ENCODE data around the gene HBG2. TPM values are rescaled to one million over a fixed set of nuclear protein-coding genes. Genes with fewer than 3 reads are reported as not detected.

The HBG2 gene
- total RNA-seq, 1 donor = 3.9 TPM

DNA sequence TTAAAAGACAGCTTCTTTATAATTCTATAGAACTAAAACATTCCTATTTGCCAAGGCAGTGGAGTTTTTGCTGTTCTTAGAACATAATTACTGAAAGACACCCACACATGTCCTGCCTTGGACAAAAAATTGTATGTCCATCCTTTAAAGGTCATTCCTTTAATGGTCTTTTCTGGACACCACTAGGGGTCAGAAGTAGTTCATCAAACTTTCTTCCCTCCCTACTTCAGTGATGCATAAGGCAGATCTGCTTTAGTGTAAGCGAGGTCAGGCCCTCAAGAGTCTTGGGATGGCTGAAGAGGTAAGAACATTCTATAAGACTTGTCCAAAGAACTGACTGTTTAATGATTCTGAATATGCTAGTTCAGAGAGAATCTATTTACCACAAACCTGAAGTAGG is 49.8 kb downstream of the HBG2 start:
- Histone ChIP-seq H3K4me3 (ENCODE audit: low read length) (no peak overlapping the region), H3K9me3 (ENCODE audit: low read depth, low read length) (no peaks in the 10 kb centered on the region), H3K27me3 (ENCODE audit: insufficient read depth, low read length) (no peaks in the 10 kb centered on the region), H3K4me1 (ENCODE audit: insufficient read depth, low read length) (no peaks in the 10 kb centered on the region)

DNA sequence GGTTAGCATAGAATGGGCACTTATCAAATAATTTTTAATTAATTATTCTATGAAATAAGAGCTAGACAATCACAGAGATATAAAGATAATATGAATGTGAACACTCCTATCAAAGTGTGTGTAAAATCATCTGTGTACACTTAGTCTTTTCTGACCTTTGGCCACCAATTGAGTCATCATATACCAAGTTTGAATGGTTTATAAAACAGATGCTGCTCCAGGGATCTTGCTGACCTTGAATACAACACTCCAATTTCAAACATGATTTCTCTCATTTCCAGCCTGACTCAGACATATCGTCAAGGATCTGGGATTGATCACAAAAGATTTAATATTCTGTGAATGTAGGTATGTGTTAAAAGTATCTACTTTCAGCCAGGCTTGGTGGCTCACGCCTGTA is 51.2 kb downstream of the HBG2 start:
- no peaks in the 10 kb centered on the region for H3K4me1 ChIP-seq (ENCODE audit: insufficient read depth, low read length)

More for the DNA sequence above, 51.2 kb downstream of the HBG2 start:
- Histone ChIP-seq H3K9me3 (ENCODE audit: low read depth, low read length) (no peaks in the 10 kb centered on the region), H3K4me3 (ENCODE audit: low read length) (no peak overlapping the region), H3K27me3 (ENCODE audit: insufficient read depth, low read length) (no peaks in the 10 kb centered on the region)

Other genes with a start within 250 kb of the HBG2 start
- gene OR52J3, start 208.3 kb downstream of the HBG2 start, total RNA-seq = not detected
- not detected for gene OR52E2, start 195.2 kb downstream of the HBG2 start, total RNA-seq
- not detected for gene OR52E1, start 185.2 kb downstream of the HBG2 start, total RNA-seq
- gene OR52A5, start 116.4 kb downstream of the HBG2 start, total RNA-seq = not detected
- not detected for gene OR52A1, start 100.0 kb downstream of the HBG2 start, total RNA-seq
- not detected for gene OR51V1, start 54.1 kb downstream of the HBG2 start, total RNA-seq
- 76.0 TPM for gene HBB, start 27.7 kb downstream of the HBG2 start, total RNA-seq
- 0.94 TPM for gene HBD, start 20.3 kb downstream of the HBG2 start, total RNA-seq
- not detected for gene HBG1, start 4.9 kb downstream of the HBG2 start, total RNA-seq
- 0.94 TPM for gene HBE1, start 15.2 kb upstream of the HBG2 start, total RNA-seq
- gene OR51B4, start 47.2 kb upstream of the HBG2 start, total RNA-seq = not detected
- gene OR51B2, start 69.5 kb upstream of the HBG2 start, total RNA-seq = not detected
- gene OR51B5, start 88.7 kb upstream of the HBG2 start, total RNA-seq = 0.31 TPM
- not detected for gene OR51B6, start 96.7 kb upstream of the HBG2 start, total RNA-seq
- 0.10 TPM for gene OR51M1, start 129.0 kb upstream of the HBG2 start, total RNA-seq
- not detected for gene OR51Q1, start 167.3 kb upstream of the HBG2 start, total RNA-seq
- gene OR51I1, start 186.7 kb upstream of the HBG2 start, total RNA-seq = not detected
- gene OR51I2, start 194.5 kb upstream of the HBG2 start, total RNA-seq = not detected
- not detected for gene OR52D1, start 233.9 kb upstream of the HBG2 start, total RNA-seq

Measured in mononuclear cell (primary cell).